OCI-LY7 (cell line): ENCODE data around the gene DAB1. TPM values are rescaled to one million over a fixed set of nuclear protein-coding genes. Genes with fewer than 3 reads are reported as not detected.

Experiments
- BruUV-seq: library from RNA; stranded (reverse); fragments of 400-500 nt; replicated peaks from 2 replicates; lab custom pipeline; 2021; lab: Mats Ljungman, UMichigan
- CTCF ChIA-PET: fragments of 300-600 bp; sonication (Branson Sonifier 250); formaldehyde crosslinking; loops from one replicate; lab custom pipeline; 2022; ENCODE audit warnings: antibody characterized with exemption; ENCODE audit not compliant: unreplicated experiment; lab: Charles Lee
- POLR2A ChIA-PET: fragments of 300-600 bp; sonication (Branson Sonifier 250); formaldehyde crosslinking; loops from one replicate; lab custom pipeline; 2022; ENCODE audit warnings: antibody characterized with exemption; lab: Charles Lee
- DNase-seq: peaks from one replicate; pipeline ENCODE4 v3.0.0-alpha.2; 2015; ENCODE audit warnings: low spot score
- H2AFZ ChIP-seq: fragments of 200-600 bp; sonication (generic), shearing (Covaris generic); 2 replicates; pipeline ENCODE4 v1.6.1; 2014; ENCODE audit warnings: mild to moderate bottlenecking, antibody characterized with exemption, low read length, moderate library complexity
- H3K27ac ChIP-seq: fragments of 200-600 bp; sonication (generic); 2 replicates; pipeline ENCODE4 v1.5.1; 2014; ENCODE audit warnings: mixed run types, low read depth, mild to moderate bottlenecking, moderate library complexity, low read length, inconsistent platforms; ENCODE audit not compliant: poor library complexity, severe bottlenecking
- H3K36me3 ChIP-seq: fragments of 200-600 bp; sonication (generic); 2 replicates; pipeline ENCODE4 v1.6.1; 2014; ENCODE audit warnings: mild to moderate bottlenecking, antibody characterized with exemption, low read length, moderate library complexity, mixed read lengths; ENCODE audit not compliant: insufficient read depth
- H3K4me1 ChIP-seq: fragments of 200-600 bp; sonication (generic); 2 replicates; pipeline ENCODE4 v1.5.1; 2014; ENCODE audit warnings: mild to moderate bottlenecking, low read length; ENCODE audit not compliant: insufficient read depth, poor library complexity, severe bottlenecking
- H3K4me2 ChIP-seq: fragments of 200-600 bp; sonication (generic); 2 replicates; pipeline ENCODE4 v1.6.1; 2014; ENCODE audit warnings: mild to moderate bottlenecking, low read length
- H3K4me3 ChIP-seq: fragments of 200-600 bp; sonication (generic); 2 replicates; pipeline ENCODE4 v1.5.1; 2014; ENCODE audit warnings: mild to moderate bottlenecking, low read depth, low read length; ENCODE audit not compliant: poor library complexity, severe bottlenecking
- H3K79me2 ChIP-seq: fragments of 200-600 bp; sonication (generic); 2 replicates; pipeline ENCODE4 v1.6.1; 2016; ENCODE audit warnings: low read depth, mild to moderate bottlenecking, low read length, moderate library complexity, mixed read lengths; ENCODE audit not compliant: insufficient read depth
- H3K9me2 ChIP-seq: fragments of 200-600 bp; sonication (generic); 2 replicates; pipeline ENCODE4 v1.6.1; 2016; ENCODE audit warnings: mild to moderate bottlenecking, low read length, mixed read lengths; ENCODE audit not compliant: insufficient read depth
- H3K9me3 ChIP-seq: fragments of 200-600 bp; sonication (generic); 2 replicates; pipeline ENCODE4 v1.6.1; 2014; ENCODE audit warnings: mild to moderate bottlenecking, mixed run types, low read length, mixed read lengths
- H4K20me1 ChIP-seq: fragments of 200-600 bp; sonication (generic); 2 replicates; pipeline ENCODE4 v1.6.1; 2014; ENCODE audit warnings: mild to moderate bottlenecking, antibody characterized with exemption, low read length, moderate library complexity, mixed read lengths; ENCODE audit not compliant: insufficient read depth
- CTCF ChIP-seq: fragments of 200-600 bp; sonication (generic); conservative IDR thresholded peaks from 2 replicates; pipeline ENCODE4 v1.5.1; 2014; ENCODE audit warnings: mild to moderate bottlenecking, antibody characterized with exemption, low read length, moderate library complexity, mixed read lengths
- EZH2phosphoT487 ChIP-seq: fragments of 200-600 bp; sonication (generic); IDR thresholded peaks from 2 replicates; pipeline ENCODE4 v1.6.1; 2018; ENCODE audit warnings: low read depth, borderline replicate concordance, mild to moderate bottlenecking, mixed run types, antibody characterized with exemption, low read length, moderate library complexity, mixed read lengths
- intact Hi-C: fragments of 100-400 bp; cut with micrococcal nuclease; formaldehyde crosslinking; loops from one replicate; pipeline ENCODE4 v1.10.0; 2022; ENCODE audit not compliant: unreplicated experiment
- total RNA-seq, 2 experiments: library from RNA; depleted of rRNA in 1 of 2; stranded (reverse); fragments of >200 nt in 1 of 2; shearing (Covaris generic) in 1 of 2; gene quantifications; 2 replicates each; pipeline ENCODE4 v1.2.3, GENCODE V29; 2014 to 2022

Gene DAB1
- total RNA-seq, 2 experiments from 2014 or later, result not detected

- Histone ChIP-seq H3K4me2 (no peak overlapping the region), H2AFZ (no peak overlapping the region), H3K9me3 (no peaks in the 10 kb centered on the region), H3K9me2 (no peaks in the 10 kb centered on the region), H3K79me2 (no peaks in the 10 kb centered on the region), H3K27ac (no peak overlapping the region), H3K36me3 (no peaks in the 10 kb centered on the region), H3K4me3 (no peak overlapping the region), H4K20me1 (no peaks in the 10 kb centered on the region), H3K4me1 (no peaks in the 10 kb centered on the region)
- no TSS peak for BruUV-seq
- ChIA-PET CTCF (no interaction called here), POLR2A (interaction anchor here (0.6 to 0.7 kb wide), 2 partner anchors 112 to 1908 kb away, joined by 3 read pairs; no protein-coding TSS in a partner anchor)
- intact Hi-C loops, result no loop called here
- TF ChIP-seq CTCF (no peak), EZH2phosphoT487 (no peak)
- DNase-seq, result no peak
Measured at GRCh38 chr1:57420981-57421785, 2.7 kb downstream of the DAB1 start.

- TF ChIP-seq CTCF (no peak), EZH2phosphoT487 (no peak)
Measured at GRCh38 chr1:57418971-57419370, 4.9 kb downstream of the DAB1 start.

GRCh38 chr1:57411262-57411661 lies 12.6 kb downstream of the DAB1 start:
- no peaks in the 10 kb centered on the region for H3K9me2 ChIP-seq
- intact Hi-C loops, result no loop called here
- H3K27ac ChIP-seq, result no peak overlapping the region
- no peaks in the 10 kb centered on the region for H3K4me1 ChIP-seq
- H4K20me1 ChIP-seq, result no peaks in the 10 kb centered on the region
- ChIA-PET POLR2A (no interaction called here), CTCF (no interaction called here)
- no peak overlapping the region for H2AFZ ChIP-seq
- BruUV-seq, result no TSS peak
- no peak for DNase-seq
- H3K9me3 ChIP-seq, result no peaks in the 10 kb centered on the region
- no peaks in the 10 kb centered on the region for H3K36me3 ChIP-seq
- H3K79me2 ChIP-seq, result no peaks in the 10 kb centered on the region
- no peak overlapping the region for H3K4me2 ChIP-seq
- TF ChIP-seq CTCF (no peak), EZH2phosphoT487 (no peak)
- H3K4me3 ChIP-seq, result no peak overlapping the region

More at GRCh38 chr1:57418971-57419370, 4.9 kb downstream of the DAB1 start:
- no peaks in the 10 kb centered on the region for H3K9me2 ChIP-seq
- no peak overlapping the region for H3K27ac ChIP-seq
- CTCF ChIA-PET, result no interaction called here
- H3K9me3 ChIP-seq, result no peaks in the 10 kb centered on the region
- no peak overlapping the region for H3K4me3 ChIP-seq
- no TSS peak for BruUV-seq
- DNase-seq, result no peak
- POLR2A ChIA-PET, result no interaction called here
- H3K4me1 ChIP-seq, result no peaks in the 10 kb centered on the region
- no peaks in the 10 kb centered on the region for H3K79me2 ChIP-seq
- no peaks in the 10 kb centered on the region for H4K20me1 ChIP-seq
- H2AFZ ChIP-seq, result no peak overlapping the region
- H3K36me3 ChIP-seq, result no peaks in the 10 kb centered on the region
- intact Hi-C loops, result no loop called here
- H3K4me2 ChIP-seq, result no peak overlapping the region
